ENCODE data around the gene BTBD2.

GRCh38 chr19:1944916-1945561 is 70.5 kb downstream of the BTBD2 start:
- TF ChIP-seq CTCF (IDR thresholded peaks at IDR 0.05): no peak
- TF ChIP-seq POLR2A (IDR thresholded peaks at IDR 0.05): no peak
